SH-SY5Y (cell line): ENCODE measurements around the gene MCOLN2.

ENCODE experiments used
- GATA2 ChIP-seq: IDR thresholded peaks from 2 replicates; pipeline ENCODE4 v1.6.1; 2011; ENCODE audit warnings: mild to moderate bottlenecking, low read depth, low read length
- GATA3 ChIP-seq: IDR thresholded peaks from 2 replicates; pipeline ENCODE4 v1.6.1; 2011; ENCODE audit warnings: low read depth, mild to moderate bottlenecking, low read length, moderate library complexity

DNA sequence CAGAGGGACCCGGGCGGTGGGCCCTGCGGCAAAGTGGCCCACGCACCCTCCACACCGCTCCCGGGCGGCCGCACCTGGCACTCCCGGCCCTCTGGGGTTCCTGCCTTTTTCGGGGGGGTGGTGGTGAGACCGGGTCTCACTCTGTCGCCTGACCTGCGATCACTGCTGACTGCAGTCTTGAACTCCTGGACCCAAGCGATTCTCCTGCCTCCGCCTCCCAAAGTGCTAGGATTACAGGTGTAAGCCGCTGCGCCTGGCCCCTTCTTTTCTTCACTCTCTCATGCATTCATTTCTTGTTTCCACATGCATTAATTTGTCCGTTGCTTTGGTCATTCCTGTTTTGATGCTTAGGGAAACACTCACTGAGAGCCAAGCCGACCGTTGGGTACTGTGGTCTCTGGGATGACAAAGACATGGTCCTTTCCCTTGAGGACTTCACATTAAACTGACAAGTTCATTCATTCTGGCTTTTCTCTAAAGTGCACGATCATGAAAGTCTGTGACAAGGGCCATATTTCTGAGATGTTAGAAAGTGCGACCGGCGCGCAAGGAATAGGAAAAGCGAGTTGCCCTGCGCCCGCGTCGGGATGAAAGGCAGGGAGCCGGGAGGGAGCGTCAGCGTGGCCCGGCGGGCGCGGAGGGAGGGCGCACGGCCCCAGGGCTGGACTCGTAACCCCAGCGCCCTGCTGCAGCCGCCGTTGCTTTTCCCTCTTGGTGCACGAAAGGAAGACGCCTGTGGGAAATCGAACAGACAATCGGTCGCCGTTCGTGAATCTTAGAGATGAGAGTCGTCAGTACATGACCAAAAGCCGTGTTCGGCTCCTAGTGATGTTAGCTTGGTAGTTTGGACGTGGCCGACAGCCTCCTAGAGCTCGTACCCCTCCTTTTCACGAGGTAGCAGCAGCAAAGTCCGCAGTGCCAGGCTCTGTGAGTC is 1.0 kb upstream of the MCOLN2 start:
- TF ChIP-seq GATA2 = no peak
- TF ChIP-seq GATA3 = no peak
